GM19035 (cell line): ENCODE data around the gene PFKFB3.

Experiments used
- ATAC-seq: cut with Tn5 transposase; IDR thresholded peaks from one replicate; pipeline ENCODE4 v1.9.1; 2021; ENCODE audit not compliant: unreplicated experiment

The PFKFB3 gene

DNA sequence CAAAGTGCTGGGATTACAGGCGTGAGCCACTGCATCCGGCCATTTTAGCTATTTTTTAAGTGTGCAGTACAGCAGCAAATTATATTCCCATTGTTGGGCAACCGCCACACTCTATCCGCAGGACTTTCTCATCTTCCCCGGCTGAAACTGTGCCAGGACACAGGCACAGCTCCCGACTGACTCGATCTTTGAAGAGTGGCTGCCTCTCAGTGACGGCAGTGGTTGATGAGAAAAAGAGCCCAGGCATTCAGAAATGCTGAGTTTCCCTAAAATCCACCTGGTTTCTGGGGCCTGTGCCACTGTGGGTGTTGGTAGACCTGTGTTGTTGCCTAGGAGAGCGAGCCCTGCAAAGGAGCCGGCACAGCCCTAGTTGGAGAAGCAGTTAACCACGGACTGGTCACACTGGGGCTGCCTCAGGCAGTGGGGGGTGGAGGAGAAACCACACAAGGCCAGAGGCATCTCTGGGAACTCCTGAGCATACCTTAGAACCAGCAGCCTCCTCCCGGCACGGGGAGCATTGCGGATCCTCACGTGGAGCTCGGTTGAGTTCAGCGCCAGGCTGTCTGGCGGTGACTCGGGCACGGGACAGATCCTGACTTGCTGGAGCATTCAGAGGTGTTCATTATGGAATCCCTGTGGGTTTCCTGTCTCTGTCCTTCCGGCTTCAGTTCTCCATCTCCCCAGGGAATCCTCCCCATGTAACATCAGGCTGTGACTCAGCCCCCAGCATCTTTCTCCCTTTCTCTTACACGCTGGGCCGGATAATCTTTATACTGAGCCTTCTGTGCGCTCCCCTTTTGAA, 16.2 kb downstream of the PFKFB3 start:
- no peak for ATAC-seq

- ATAC-seq: no peak
Observed at GRCh38 chr10:6219494-6219836, 16.7 kb downstream of the PFKFB3 start.

DNA sequence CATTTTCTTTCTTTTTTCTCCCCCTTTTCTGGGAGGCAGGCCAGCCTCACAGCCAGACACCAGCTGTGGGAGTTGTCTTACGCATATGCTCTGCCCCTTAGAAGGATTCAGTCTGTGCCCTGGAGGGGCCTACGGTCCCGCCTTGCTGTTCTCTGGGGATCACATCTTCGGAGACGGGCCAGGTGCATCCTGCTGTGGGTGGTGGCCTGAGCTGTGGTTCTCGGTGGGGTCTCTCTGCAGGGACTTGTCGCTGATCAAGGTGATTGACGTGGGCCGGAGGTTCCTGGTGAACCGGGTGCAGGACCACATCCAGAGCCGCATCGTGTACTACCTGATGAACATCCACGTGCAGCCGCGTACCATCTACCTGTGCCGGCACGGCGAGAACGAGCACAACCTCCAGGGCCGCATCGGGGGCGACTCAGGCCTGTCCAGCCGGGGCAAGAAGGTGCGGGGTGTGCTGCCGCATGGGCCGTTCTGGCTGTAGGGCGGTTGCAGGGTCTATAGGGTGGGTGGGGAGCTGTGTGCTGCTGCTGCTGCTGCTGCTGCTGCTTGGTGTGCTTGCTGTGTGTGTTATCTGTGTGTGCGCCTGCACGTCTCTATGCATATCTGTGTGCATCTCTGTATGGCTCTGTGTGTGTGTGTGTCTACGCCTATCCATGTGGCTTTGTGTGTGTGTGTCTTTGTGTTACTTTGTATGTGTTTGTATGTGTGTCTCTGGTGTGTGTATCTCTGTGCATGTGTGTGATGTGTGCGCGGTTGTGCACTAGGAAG, 17.9 kb downstream of the PFKFB3 start:
- no peak for ATAC-seq

DNA sequence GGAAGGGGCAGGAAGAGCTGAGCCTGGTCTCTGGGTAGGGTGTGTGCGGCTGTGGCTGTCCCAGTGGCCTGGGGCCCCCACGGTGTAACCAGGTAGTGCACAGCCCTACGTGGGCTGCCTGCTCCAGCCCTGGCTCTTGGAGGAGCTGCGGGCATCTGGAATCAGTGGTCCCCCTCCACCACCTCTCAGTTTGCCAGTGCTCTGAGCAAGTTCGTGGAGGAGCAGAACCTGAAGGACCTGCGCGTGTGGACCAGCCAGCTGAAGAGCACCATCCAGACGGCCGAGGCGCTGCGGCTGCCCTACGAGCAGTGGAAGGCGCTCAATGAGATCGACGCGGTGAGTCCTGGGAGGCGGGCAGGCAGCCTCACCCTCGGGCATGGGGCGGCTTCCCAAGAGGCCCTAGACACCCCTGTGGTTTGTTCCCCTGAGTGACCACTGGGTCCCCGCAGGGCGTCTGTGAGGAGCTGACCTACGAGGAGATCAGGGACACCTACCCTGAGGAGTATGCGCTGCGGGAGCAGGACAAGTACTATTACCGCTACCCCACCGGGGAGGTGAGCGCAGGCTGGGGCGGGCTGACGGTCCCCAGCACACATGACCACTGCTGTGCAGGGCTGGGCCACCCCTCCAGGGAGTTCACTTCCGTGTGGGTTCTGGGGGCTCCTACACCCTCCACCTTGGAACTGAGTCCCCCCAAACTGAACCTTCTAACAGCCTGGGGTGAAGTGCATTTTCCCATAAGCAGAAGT, 18.6 kb downstream of the PFKFB3 start:
- ATAC-seq: no peak

DNA sequence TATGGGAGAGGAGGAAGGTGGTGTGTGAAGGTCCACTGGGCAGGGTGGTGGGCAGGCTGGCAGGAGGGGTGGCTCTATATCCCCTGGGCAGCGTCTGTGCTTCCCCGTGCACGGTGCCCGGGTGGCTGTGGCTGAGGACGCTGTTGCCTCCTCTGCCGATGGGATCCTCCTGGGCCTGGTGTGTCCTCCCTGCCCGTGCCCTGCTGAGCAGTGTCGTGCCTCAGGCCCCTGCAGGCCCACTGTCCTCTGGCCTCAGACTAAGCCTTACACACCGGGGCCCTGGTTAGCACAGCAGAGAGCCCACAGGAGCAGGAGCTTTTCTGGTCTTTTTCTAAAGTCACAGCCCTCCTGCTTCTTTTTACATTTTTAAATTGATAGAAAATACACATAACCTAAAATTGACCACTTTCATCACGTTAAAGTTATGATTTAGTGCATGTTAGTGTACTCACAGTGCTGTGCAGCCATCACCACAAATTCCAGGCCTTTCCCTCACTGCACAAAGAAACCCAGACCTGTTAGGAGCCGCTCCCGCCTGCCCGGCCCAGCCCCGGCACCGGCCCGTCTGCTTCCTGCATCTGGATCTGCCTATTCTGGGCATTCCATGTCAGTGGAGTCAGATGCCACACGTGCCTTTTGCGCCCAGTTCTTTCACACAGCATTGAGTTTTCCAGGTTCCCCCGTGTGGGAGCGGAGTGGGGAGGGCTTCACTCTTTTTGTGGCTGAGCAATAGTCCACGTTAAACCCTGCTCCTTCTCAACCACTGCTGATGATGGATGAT, 19.4 kb downstream of the PFKFB3 start:
- no peak for ATAC-seq

GRCh38 chr10:6222755-6223154, 20.0 kb downstream of the PFKFB3 start:
- ATAC-seq: no peak

- no peak for ATAC-seq
Observed at GRCh38 chr10:6223981-6224380, 21.2 kb downstream of the PFKFB3 start.

DNA sequence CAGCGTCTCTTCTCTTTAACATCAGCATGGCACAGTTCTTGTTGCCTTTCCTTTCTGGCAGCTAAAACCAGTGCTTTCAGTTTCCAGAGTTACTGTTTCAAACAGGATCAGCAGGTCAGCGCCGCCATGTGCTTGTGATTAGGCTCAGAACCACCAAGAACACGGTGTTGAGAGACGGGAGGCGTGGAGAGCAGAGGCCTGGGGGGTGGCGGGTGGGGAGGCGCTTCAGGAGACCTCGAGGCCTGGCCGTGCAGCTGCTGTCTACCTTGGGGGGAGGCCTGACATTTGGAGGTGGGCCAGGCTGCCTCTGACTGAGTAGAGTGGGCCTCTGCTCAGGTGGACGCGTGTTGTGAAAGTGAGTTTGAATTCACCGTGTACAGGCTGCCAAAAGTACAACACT, 22.0 kb downstream of the PFKFB3 start:
- ATAC-seq: no peak

DNA sequence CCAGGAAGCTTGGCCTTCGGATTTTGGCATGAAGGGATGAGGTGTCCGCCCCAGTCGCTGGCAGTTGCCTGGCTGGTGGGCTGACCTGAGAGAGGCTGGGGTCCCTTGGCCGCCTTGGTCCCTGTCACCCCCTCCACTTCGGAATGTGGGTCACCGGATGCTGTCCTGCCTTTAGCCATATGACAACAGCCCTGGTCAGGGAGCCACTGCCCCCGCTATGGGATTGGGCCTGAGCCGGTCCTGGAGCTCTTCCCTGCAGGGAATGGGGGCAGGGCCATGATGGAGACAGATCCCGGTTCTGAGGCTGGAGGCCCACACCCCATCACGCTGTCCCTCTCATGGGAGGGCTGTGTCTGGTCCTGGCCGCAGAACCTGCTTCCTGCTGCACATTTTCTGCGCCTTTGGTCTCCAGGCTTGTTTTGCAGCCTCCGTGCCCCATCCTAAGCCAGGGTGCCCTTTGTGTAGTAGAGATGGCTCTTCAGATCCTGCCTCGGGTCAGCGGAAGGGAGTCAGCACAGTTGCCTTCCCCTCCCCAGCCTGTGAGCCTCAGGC, 22.6 kb downstream of the PFKFB3 start:
- no peak for ATAC-seq

- no peak for ATAC-seq
Observed at GRCh38 chr10:6226216-6226615, 23.5 kb downstream of the PFKFB3 start.

- no peak for ATAC-seq
Observed at GRCh38 chr10:6227346-6227745, 24.6 kb downstream of the PFKFB3 start.

- no peak for ATAC-seq
Observed at GRCh38 chr10:6228010-6228511, 25.3 kb downstream of the PFKFB3 start.

DNA sequence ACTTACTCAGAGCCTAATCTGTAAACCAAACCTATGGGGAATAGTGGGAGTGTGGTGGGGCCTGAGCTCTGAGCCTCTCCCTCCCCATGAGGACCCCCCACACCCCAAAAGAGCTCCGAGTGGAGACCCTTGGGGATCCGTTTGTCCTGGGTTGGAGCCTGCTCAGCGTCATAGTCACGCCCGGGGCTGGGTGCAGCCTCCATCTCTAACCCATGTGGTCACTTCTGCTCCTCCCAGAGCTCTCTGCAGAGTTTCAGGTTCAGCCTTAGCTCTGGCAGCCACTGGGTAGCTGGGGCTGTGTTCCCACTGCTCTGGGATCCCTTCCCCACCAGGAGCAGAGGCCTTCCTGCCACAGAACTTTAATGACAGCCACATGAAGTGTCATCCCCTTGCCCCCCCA, 25.9 kb downstream of the PFKFB3 start:
- ATAC-seq: no peak

DNA sequence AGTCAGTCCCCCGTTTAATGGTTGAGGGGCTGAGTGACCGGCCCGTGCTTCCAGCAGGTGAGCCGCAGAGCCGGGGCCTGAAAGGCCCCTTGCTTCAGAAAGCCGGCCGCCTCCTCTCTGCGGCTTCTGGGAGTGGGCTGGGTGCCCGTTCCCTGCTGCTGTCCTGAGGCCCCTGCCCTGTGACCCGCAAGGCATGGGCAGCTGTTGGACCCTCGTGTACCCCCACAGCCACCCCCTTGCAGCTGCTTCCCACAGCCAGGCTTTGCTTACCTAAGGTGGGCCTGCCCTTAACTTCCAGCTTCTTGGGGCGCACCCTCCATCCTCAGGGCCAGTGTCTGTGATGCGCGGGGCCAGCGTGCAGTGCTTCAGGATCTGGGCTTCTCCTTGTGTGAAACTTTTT, 26.6 kb downstream of the PFKFB3 start:
- ATAC-seq: no peak

GRCh38 chr10:6229746-6230145, 27.0 kb downstream of the PFKFB3 start:
- ATAC-seq: no peak

DNA sequence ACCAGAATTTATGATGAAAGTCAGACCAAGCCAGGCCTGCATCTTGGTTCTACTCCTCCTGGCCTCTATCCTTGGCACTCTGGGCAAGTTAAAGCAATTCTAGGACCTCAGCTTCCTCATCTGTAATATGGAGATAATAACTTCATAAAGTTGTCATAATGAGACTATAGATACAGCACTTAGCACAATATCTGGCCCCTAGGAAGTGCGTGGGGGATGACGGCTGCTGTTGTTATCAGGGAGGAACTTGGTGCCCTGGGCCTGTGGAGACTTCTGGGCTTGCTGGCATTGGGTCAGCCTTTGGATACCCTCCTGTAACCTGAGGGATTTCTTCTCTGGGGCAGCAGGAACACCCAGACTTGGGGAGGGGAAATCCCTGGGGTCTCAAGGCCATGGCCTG, 27.6 kb downstream of the PFKFB3 start:
- ATAC-seq: no peak

DNA sequence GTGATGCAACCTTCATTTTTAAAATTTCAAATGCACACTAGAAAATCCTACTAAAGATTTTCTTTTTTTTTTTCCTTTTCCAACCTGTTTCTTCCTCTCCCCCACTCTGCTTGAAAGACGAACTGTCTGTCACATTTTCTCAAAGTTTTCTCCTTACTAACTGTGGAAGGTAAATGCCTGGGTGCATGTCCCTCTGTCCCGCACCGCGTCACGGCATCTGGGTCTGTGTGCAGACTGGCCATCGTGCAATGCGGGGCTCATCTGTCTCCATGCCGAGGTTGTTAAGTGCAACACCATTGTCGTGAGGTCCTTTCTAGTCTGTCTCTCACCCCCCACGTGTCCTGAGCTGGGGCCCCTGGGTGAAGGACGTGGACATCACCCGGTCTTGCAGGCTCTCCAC, 28.4 kb downstream of the PFKFB3 start:
- no peak for ATAC-seq

GRCh38 chr10:6231730-6232129, 29.0 kb downstream of the PFKFB3 start:
- no peak for ATAC-seq

GRCh38 chr10:6232225-6232807, 29.6 kb downstream of the PFKFB3 start:
- no peak for ATAC-seq
